OCI-LY7 (cell line): ENCODE data around the gene PDE4A. TPM values are rescaled to one million over a fixed set of nuclear protein-coding genes. Genes with fewer than 3 reads are reported as not detected.
A peak's percentile ranks its signal among the peaks of the same experiment; 100 is the strongest.

ENCODE experiments used
- BruUV-seq: library from RNA; stranded (reverse); fragments of 400-500 nt; replicated peaks from 2 replicates; lab custom pipeline; 2021; lab: Mats Ljungman, UMichigan
- CTCF ChIA-PET: fragments of 300-600 bp; sonication (Branson Sonifier 250); formaldehyde crosslinking; loops from one replicate; lab custom pipeline; 2022; ENCODE audit warnings: antibody characterized with exemption; ENCODE audit not compliant: unreplicated experiment; lab: Charles Lee
- POLR2A ChIA-PET: fragments of 300-600 bp; sonication (Branson Sonifier 250); formaldehyde crosslinking; loops from one replicate; lab custom pipeline; 2022; ENCODE audit warnings: antibody characterized with exemption; lab: Charles Lee
- DNase-seq: peaks from one replicate; pipeline ENCODE4 v3.0.0-alpha.2; 2015; ENCODE audit warnings: low spot score
- H2AFZ ChIP-seq: fragments of 200-600 bp; sonication (generic), shearing (Covaris generic); 2 replicates; pipeline ENCODE4 v1.6.1; 2014; ENCODE audit warnings: mild to moderate bottlenecking, antibody characterized with exemption, low read length, moderate library complexity
- H3K27ac ChIP-seq: fragments of 200-600 bp; sonication (generic); 2 replicates; pipeline ENCODE4 v1.5.1; 2014; ENCODE audit warnings: mixed run types, low read depth, mild to moderate bottlenecking, moderate library complexity, low read length, inconsistent platforms; ENCODE audit not compliant: poor library complexity, severe bottlenecking
- H3K36me3 ChIP-seq: fragments of 200-600 bp; sonication (generic); 2 replicates; pipeline ENCODE4 v1.6.1; 2014; ENCODE audit warnings: mild to moderate bottlenecking, antibody characterized with exemption, low read length, moderate library complexity, mixed read lengths; ENCODE audit not compliant: insufficient read depth
- H3K4me1 ChIP-seq: fragments of 200-600 bp; sonication (generic); 2 replicates; pipeline ENCODE4 v1.5.1; 2014; ENCODE audit warnings: mild to moderate bottlenecking, low read length; ENCODE audit not compliant: insufficient read depth, poor library complexity, severe bottlenecking
- H3K4me2 ChIP-seq: fragments of 200-600 bp; sonication (generic); 2 replicates; pipeline ENCODE4 v1.6.1; 2014; ENCODE audit warnings: mild to moderate bottlenecking, low read length
- H3K4me3 ChIP-seq: fragments of 200-600 bp; sonication (generic); 2 replicates; pipeline ENCODE4 v1.5.1; 2014; ENCODE audit warnings: mild to moderate bottlenecking, low read depth, low read length; ENCODE audit not compliant: poor library complexity, severe bottlenecking
- H3K79me2 ChIP-seq: fragments of 200-600 bp; sonication (generic); 2 replicates; pipeline ENCODE4 v1.6.1; 2016; ENCODE audit warnings: low read depth, mild to moderate bottlenecking, low read length, moderate library complexity, mixed read lengths; ENCODE audit not compliant: insufficient read depth
- H3K9me2 ChIP-seq: fragments of 200-600 bp; sonication (generic); 2 replicates; pipeline ENCODE4 v1.6.1; 2016; ENCODE audit warnings: mild to moderate bottlenecking, low read length, mixed read lengths; ENCODE audit not compliant: insufficient read depth
- H3K9me3 ChIP-seq: fragments of 200-600 bp; sonication (generic); 2 replicates; pipeline ENCODE4 v1.6.1; 2014; ENCODE audit warnings: mild to moderate bottlenecking, mixed run types, low read length, mixed read lengths
- H4K20me1 ChIP-seq: fragments of 200-600 bp; sonication (generic); 2 replicates; pipeline ENCODE4 v1.6.1; 2014; ENCODE audit warnings: mild to moderate bottlenecking, antibody characterized with exemption, low read length, moderate library complexity, mixed read lengths; ENCODE audit not compliant: insufficient read depth
- CTCF ChIP-seq: fragments of 200-600 bp; sonication (generic); conservative IDR thresholded peaks from 2 replicates; pipeline ENCODE4 v1.5.1; 2014; ENCODE audit warnings: mild to moderate bottlenecking, antibody characterized with exemption, low read length, moderate library complexity, mixed read lengths
- EZH2phosphoT487 ChIP-seq: fragments of 200-600 bp; sonication (generic); IDR thresholded peaks from 2 replicates; pipeline ENCODE4 v1.6.1; 2018; ENCODE audit warnings: low read depth, borderline replicate concordance, mild to moderate bottlenecking, mixed run types, antibody characterized with exemption, low read length, moderate library complexity, mixed read lengths
- intact Hi-C: fragments of 100-400 bp; cut with micrococcal nuclease; formaldehyde crosslinking; loops from one replicate; pipeline ENCODE4 v1.10.0; 2022; ENCODE audit not compliant: unreplicated experiment
- total RNA-seq, 2 experiments: library from RNA; depleted of rRNA in 1 of 2; stranded (reverse); fragments of >200 nt in 1 of 2; shearing (Covaris generic) in 1 of 2; gene quantifications; 2 replicates each; pipeline ENCODE4 v1.2.3, GENCODE V29; 2014 to 2022

The PDE4A gene
- total RNA-seq, 2 experiments from 2014 or later, result 16.4 to 45.1 TPM

- Histone ChIP-seq H3K4me2 (no peak overlapping the region), H3K27ac (no peak overlapping the region), H3K4me3 (no peak overlapping the region), H2AFZ (no peak overlapping the region), H3K4me1 (peaks cover 9% of the 10 kb centered on the region), H3K36me3 (peaks cover 7% of the 10 kb centered on the region; the same call in 1 of the 2 replicates), H3K9me2 (no peaks in the 10 kb centered on the region), H3K79me2 (peaks cover 5% of the 10 kb centered on the region), H4K20me1 (no peaks in the 10 kb centered on the region), H3K9me3 (no peaks in the 10 kb centered on the region)
- ChIA-PET POLR2A (interaction anchor here (1.0 kb wide), 1 partner anchor 29 kb away, joined by 3 read pairs; no protein-coding TSS in a partner anchor), CTCF (no interaction called here)
- no peak for TF ChIP-seq CTCF
- intact Hi-C loops, result no loop called here
- DNase-seq, result no peak
- no TSS peak for BruUV-seq
Measured at GRCh38 chr19:10384580-10384979, 35.8 kb upstream of the PDE4A start.

GRCh38 chr19:10388957-10389356 lies 31.4 kb upstream of the PDE4A start:
- Histone ChIP-seq H3K4me3 (no peak overlapping the region), H3K9me3 (no peaks in the 10 kb centered on the region), H3K9me2 (no peaks in the 10 kb centered on the region), H2AFZ (no peak overlapping the region), H3K27ac (no peak overlapping the region), H3K79me2 (no peaks in the 10 kb centered on the region), H3K36me3 (peaks cover 49% of the 10 kb centered on the region), H3K4me2 (no peak overlapping the region), H3K4me1 (peaks cover 2% of the 10 kb centered on the region), H4K20me1 (no peaks in the 10 kb centered on the region)
- POLR2A ChIA-PET, result no interaction called here
- TSS peak; percentile 65 for BruUV-seq
- CTCF ChIA-PET, result interaction anchor here (0.8 kb wide), 1 partner anchor 10 kb away, joined by 3 read pairs; no protein-coding TSS in a partner anchor
- peak; percentile 79 for DNase-seq
- intact Hi-C loops, result loop anchor here (1.0 to 5.0 kb wide), 3 partner anchors 120 to 457 kb away; no protein-coding TSS in a partner anchor
- TF ChIP-seq CTCF, result peak; percentile 99
- TF ChIP-seq EZH2phosphoT487, result no peak

DNA sequence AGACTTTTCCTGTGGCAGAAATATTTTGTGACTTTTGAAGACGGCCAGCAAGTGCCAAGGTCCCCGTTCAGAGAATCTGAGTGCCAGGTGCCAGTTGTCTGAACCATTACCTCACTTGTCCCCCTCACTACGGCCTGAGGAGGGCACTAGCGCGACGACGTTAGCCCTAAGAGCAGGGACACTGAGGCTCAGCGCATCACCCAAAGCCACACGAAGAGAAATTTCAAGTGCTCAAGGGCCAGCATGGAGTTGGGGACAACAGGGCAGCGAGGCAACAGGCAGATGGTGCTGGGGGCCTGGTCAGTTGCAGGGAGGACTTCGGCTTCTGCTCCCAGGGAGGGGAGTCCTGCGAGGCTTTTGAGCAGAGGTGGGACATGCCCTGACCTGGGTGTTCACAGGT lies 30.5 kb upstream of the PDE4A start:
- H3K27ac ChIP-seq, result no peak overlapping the region
- H3K4me2 ChIP-seq, result no peak overlapping the region
- H3K36me3 ChIP-seq, result peaks cover 55% of the 10 kb centered on the region
- intact Hi-C loops, result loop anchor here (1.0 to 5.0 kb wide), 3 partner anchors 121 to 458 kb away; no protein-coding TSS in a partner anchor
- ChIA-PET POLR2A (no interaction called here), CTCF (no interaction called here)
- no peak overlapping the region for H2AFZ ChIP-seq
- DNase-seq, result no peak
- H3K4me1 ChIP-seq, result peaks cover 2% of the 10 kb centered on the region
- H4K20me1 ChIP-seq, result no peaks in the 10 kb centered on the region
- no peak overlapping the region for H3K4me3 ChIP-seq
- no peaks in the 10 kb centered on the region for H3K79me2 ChIP-seq
- TF ChIP-seq CTCF, result peak; percentile 66
- TF ChIP-seq EZH2phosphoT487, result no peak
- BruUV-seq, result no TSS peak
- no peaks in the 10 kb centered on the region for H3K9me2 ChIP-seq
- no peaks in the 10 kb centered on the region for H3K9me3 ChIP-seq
